ENCODE measurements around the gene PSIP1. TPM values are rescaled to one million over a fixed set of nuclear protein-coding genes. Genes with fewer than 3 reads are reported as not detected.

PSIP1 gene
- total and polyA plus RNA-seq, 7 donors: 10.9 to 89.1 (median 65.7) TPM

- TF ChIP-seq EP300 (IDR thresholded peaks at IDR 0.05) (no peak), POLR2A (IDR thresholded peaks at IDR 0.05) (no peak), POLR2AphosphoS5 (IDR thresholded peaks at IDR 0.05) (no peak)
- Histone ChIP-seq H3K9me3 (no peaks in the 10 kb centered on the region), H3K27me3 (no peaks in the 10 kb centered on the region), H3K4me3 (no peak overlapping the region), H3K27ac (no peak overlapping the region), H3K36me3 (peaks cover 0 to 79% (median 11%) of the 10 kb centered on the region in 4 donors), H3K4me1 (no peaks in the 10 kb centered on the region)
- DNase-seq: no peak
- 64 to 73% methylated on average over 1 of the region's 1 CpG for WGBS, 2 donors
- intact Hi-C loops (cut with DNase I): no loop called here
These were observed 41.4 kb downstream of the PSIP1 start for GRCh38 chr9:15469406-15469805.

- no peaks in the 10 kb centered on the region for H3K27me3 ChIP-seq
- no peak for DNase-seq
- peaks cover 0 to 90% (median 11%) of the 10 kb centered on the region in 4 donors for H3K36me3 ChIP-seq
- TF ChIP-seq POLR2A (IDR thresholded peaks at IDR 0.05) (no peak), EP300 (IDR thresholded peaks at IDR 0.05) (no peak), POLR2AphosphoS5 (IDR thresholded peaks at IDR 0.05) (no peak), CTCF (IDR thresholded peaks at IDR 0.05) (no peak)
- H3K9me3 ChIP-seq: no peaks in the 10 kb centered on the region
- H3K27ac ChIP-seq: no peak overlapping the region
- H3K4me1 ChIP-seq: peaks cover 0 to 8% (median 7%) of the 10 kb centered on the region in 4 donors
- WGBS, 2 donors: 88 to 90% methylated on average over 3 of the region's 3 CpGs
- intact Hi-C loops (cut with DNase I): no loop called here
- H3K4me3 ChIP-seq: no peak overlapping the region
These were observed 42.6 kb downstream of the PSIP1 start for GRCh38 chr9:15468145-15468544.

- peaks cover 5 to 89% (median 24%) of the 10 kb centered on the region in 4 donors for H3K36me3 ChIP-seq
- peaks cover 0 to 8% (median 7%) of the 10 kb centered on the region in 4 donors for H3K4me1 ChIP-seq
- no peak for DNase-seq
- H3K27me3 ChIP-seq: no peaks in the 10 kb centered on the region
- 67 to 70% methylated on average over 2 of the region's 2 CpGs for WGBS, 2 donors
- no peak overlapping the region for H3K4me3 ChIP-seq
- TF ChIP-seq EP300 (IDR thresholded peaks at IDR 0.05) (no peak), POLR2AphosphoS5 (IDR thresholded peaks at IDR 0.05) (no peak), CTCF (IDR thresholded peaks at IDR 0.05) (no peak), POLR2A (IDR thresholded peaks at IDR 0.05) (no peak)
- no peaks in the 10 kb centered on the region for H3K9me3 ChIP-seq
- intact Hi-C loops (cut with DNase I): no loop called here
- H3K27ac ChIP-seq: no peak overlapping the region
These were observed 49.2 kb downstream of the PSIP1 start for GRCh38 chr9:15461601-15462000.

GRCh38 chr9:15461056-15461455 lies 49.7 kb downstream of the PSIP1 start:
- DNase-seq: no peak
- H3K27me3 ChIP-seq: no peaks in the 10 kb centered on the region
- H3K36me3 ChIP-seq: peaks cover 0 to 89% (median 24%) of the 10 kb centered on the region in 4 donors
- H3K4me1 ChIP-seq: peaks cover 0 to 8% (median 7%) of the 10 kb centered on the region in 4 donors
- H3K9me3 ChIP-seq: no peaks in the 10 kb centered on the region
- 96 to 97% methylated on average over 8 of the region's 8 CpGs for WGBS, 2 donors
- H3K27ac ChIP-seq: no peak overlapping the region
- H3K4me3 ChIP-seq: no peak overlapping the region
- TF ChIP-seq EP300 (IDR thresholded peaks at IDR 0.05) (no peak), POLR2AphosphoS5 (IDR thresholded peaks at IDR 0.05) (no peak), POLR2A (IDR thresholded peaks at IDR 0.05) (no peak), CTCF (IDR thresholded peaks at IDR 0.05) (no peak)
- intact Hi-C loops (cut with DNase I): no loop called here

- Histone ChIP-seq H3K9me3 (no peaks in the 10 kb centered on the region), H3K27me3 (no peaks in the 10 kb centered on the region), H3K27ac (no peak overlapping the region), H3K36me3 (peaks cover 4 to 90% (median 18%) of the 10 kb centered on the region in 4 donors), H3K4me1 (no peaks in the 10 kb centered on the region), H3K4me3 (no peak overlapping the region)
- TF ChIP-seq CTCF (IDR thresholded peaks at IDR 0.05) (no peak), POLR2A (IDR thresholded peaks at IDR 0.05) (no peak), POLR2AphosphoS5 (IDR thresholded peaks at IDR 0.05) (no peak), EP300 (IDR thresholded peaks at IDR 0.05) (no peak)
- intact Hi-C loops (cut with DNase I): no loop called here
- no peak for DNase-seq
- WGBS, 2 donors: 92 to 95% methylated on average over 5 of the region's 5 CpGs
These were observed 56.8 kb downstream of the PSIP1 start for GRCh38 chr9:15453956-15454355.
